Mesenchymal stem cell (in vitro differentiated cells and primary cell): Measurements from ENCODE around the gene PCDHA8.
"Not testable (repeated sequence)": the region's sequence is repeated elsewhere in the genome, so short reads cannot be mapped to it uniquely, and the experiment has no call there.

Source experiments
- DNase-seq: peaks from one replicate; pipeline ENCODE4 v3.0.0-alpha.2; 2013
- H2AFZ ChIP-seq: one replicate; pipeline ENCODE4 v1.6.1; 2013; ENCODE audit warnings: low read depth, mild to moderate bottlenecking, control low read depth, inconsistent platforms, low read length, moderate library complexity
- H2AK5ac ChIP-seq: 2 replicates; pipeline ENCODE4 v1.6.1; 2013; ENCODE audit warnings: low read length, moderate library complexity, mild to moderate bottlenecking, inconsistent platforms; ENCODE audit not compliant: severe bottlenecking
- H2BK120ac ChIP-seq: one replicate; pipeline ENCODE4 v1.6.1; 2013; ENCODE audit warnings: low read depth, mild to moderate bottlenecking, inconsistent platforms, low read length, moderate library complexity
- H2BK12ac ChIP-seq, 2 experiments: one replicate each; pipeline ENCODE4 v1.6.1; 2013; ENCODE audit warnings: inconsistent platforms in 2 of 2, low read length in 2 of 2, mild to moderate bottlenecking in 2 of 2, moderate library complexity in 2 of 2, control low read depth in 1 of 2
- H2BK15ac ChIP-seq: one replicate; pipeline ENCODE4 v1.6.1; 2013; ENCODE audit warnings: mild to moderate bottlenecking, low read depth, inconsistent platforms; ENCODE audit not compliant: poor library complexity, severe bottlenecking
- H2BK5ac ChIP-seq: 2 replicates; pipeline ENCODE4 v1.6.1; 2013; ENCODE audit warnings: low read depth, mild to moderate bottlenecking, low read length, control low read depth, inconsistent platforms; ENCODE audit not compliant: poor library complexity, severe bottlenecking
- H3K14ac ChIP-seq, 2 experiments: one replicate each; pipeline ENCODE4 v1.6.1; 2013; ENCODE audit warnings: inconsistent platforms in 2 of 2, low read length in 2 of 2, control low read depth in 1 of 2, mild to moderate bottlenecking in 1 of 2, moderate library complexity in 1 of 2
- H3K18ac ChIP-seq, 2 experiments: one replicate each; pipeline ENCODE4 v1.6.1; 2013; ENCODE audit warnings: inconsistent platforms in 2 of 2, low read length in 2 of 2, control low read depth in 1 of 2, low read depth in 1 of 2, mild to moderate bottlenecking in 1 of 2
- H3K23ac ChIP-seq, 2 experiments: one replicate each; pipeline ENCODE4 v1.6.1; 2013; ENCODE audit warnings: inconsistent platforms in 2 of 2, low read length in 2 of 2, mild to moderate bottlenecking in 2 of 2, moderate library complexity in 2 of 2, control low read depth in 1 of 2
- H3K27ac ChIP-seq: 2 replicates; pipeline ENCODE4 v1.5.1; 2013; ENCODE audit warnings: mild to moderate bottlenecking, moderate library complexity, low read length, control low read depth, inconsistent platforms; ENCODE audit not compliant: poor library complexity, severe bottlenecking
- H3K27me3 ChIP-seq, 2 experiments: 2 replicates each; pipeline versions ENCODE4 v1.6.1 to v1.7.0; 2013; ENCODE audit warnings: low read length in 2 of 2, mild to moderate bottlenecking in 2 of 2, moderate library complexity in 2 of 2, control low read depth in 1 of 2, inconsistent platforms in 1 of 2; ENCODE audit not compliant: control insufficient read depth in 1 of 2, insufficient read depth in 1 of 2
- H3K36me3 ChIP-seq, 2 experiments: 2 replicates each; pipeline versions ENCODE4 v1.6.1 to v1.7.0; 2013; ENCODE audit warnings: low read length in 2 of 2, control low read depth in 1 of 2, inconsistent platforms in 1 of 2, low read depth in 1 of 2, mild to moderate bottlenecking in 1 of 2; ENCODE audit not compliant: insufficient read depth in 2 of 2, control insufficient read depth in 1 of 2
- H3K4ac ChIP-seq, 2 experiments: one replicate each; pipeline ENCODE4 v1.6.1; 2013; ENCODE audit warnings: inconsistent platforms in 2 of 2, low read length in 2 of 2, mild to moderate bottlenecking in 2 of 2, moderate library complexity in 2 of 2, control low read depth in 1 of 2, low read depth in 1 of 2
- H3K4me1 ChIP-seq: 2 replicates; pipeline ENCODE4 v1.6.1; 2013; ENCODE audit warnings: low read depth, low read length, control low read depth; ENCODE audit not compliant: control insufficient read depth, insufficient read depth
- H3K4me2 ChIP-seq: 2 replicates; pipeline ENCODE4 v1.6.1; 2013; ENCODE audit warnings: low read length, mild to moderate bottlenecking, inconsistent platforms; ENCODE audit not compliant: poor library complexity, severe bottlenecking
- H3K4me3 ChIP-seq, 2 experiments: 2 replicates each; pipeline versions ENCODE4 v1.5.1 to v1.7.0; 2013; ENCODE audit warnings: low read length in 2 of 2, mild to moderate bottlenecking in 2 of 2, control low read depth in 1 of 2, low read depth in 1 of 2; ENCODE audit not compliant: insufficient read depth in 1 of 2
- H3K79me1 ChIP-seq: replicated peaks from 2 replicates; pipeline ENCODE4 v1.6.1; 2013; ENCODE audit warnings: mild to moderate bottlenecking, control low read depth, low read length, inconsistent platforms; ENCODE audit not compliant: poor library complexity, severe bottlenecking
- H3K9ac ChIP-seq: 2 replicates; pipeline ENCODE4 v1.7.0; 2013; ENCODE audit warnings: mild to moderate bottlenecking, low read length, moderate library complexity
- H3K9me3 ChIP-seq: 2 replicates; pipeline ENCODE4 v1.7.0; 2013; ENCODE audit warnings: mild to moderate bottlenecking, low read length; ENCODE audit not compliant: control insufficient read depth
- H4K8ac ChIP-seq: one replicate; pipeline ENCODE4 v1.6.1; 2013; ENCODE audit warnings: inconsistent platforms, mild to moderate bottlenecking, low read length, moderate library complexity
- H4K91ac ChIP-seq: one replicate; pipeline ENCODE4 v1.6.1; 2013; ENCODE audit warnings: mild to moderate bottlenecking, low read length, inconsistent platforms
- whole genome bisulfite sequencing: methylation state at CpG from one replicate; pipeline ENCODE4 v1.1.7; 2013; ENCODE audit warnings: mixed read lengths; 5-methylcytosine and 5-hydroxymethylcytosine counted together

PCDHA8 gene

GRCh38 chr5:140796072-140796717 lies 44.8 kb upstream of the PCDHA8 start:
- not testable (repeated sequence) for H3K9ac ChIP-seq, H3K27ac ChIP-seq, H3K27me3 ChIP-seq, H2AK5ac ChIP-seq, H2AFZ ChIP-seq, H3K79me1 ChIP-seq, H2BK5ac ChIP-seq, H2BK15ac ChIP-seq, DNase-seq, H3K4me1 ChIP-seq, H3K36me3 ChIP-seq, H3K18ac ChIP-seq, H3K4me2 ChIP-seq, H3K4ac ChIP-seq, H2BK12ac ChIP-seq, H4K91ac ChIP-seq, H3K14ac ChIP-seq, H3K23ac ChIP-seq, H2BK120ac ChIP-seq, H4K8ac ChIP-seq
- Histone ChIP-seq H3K9me3 (peaks cover 71% of the 10 kb centered on the region), H3K4me3 (peak overlapping the region in 1 of 2 experiments; percentile 18)
- 97% methylated on average over 68 of the region's 72 CpGs for WGBS

- 98% methylated on average over 39 of the region's 39 CpGs for WGBS
- Histone ChIP-seq H3K4me2 (no peak overlapping the region), H3K9me3 (peaks cover 73% of the 10 kb centered on the region), H2AK5ac (no peak overlapping the region), H3K9ac (no peak overlapping the region), H3K27ac (no peak overlapping the region), H2BK12ac (no peak overlapping the region), H3K4ac (no peak overlapping the region), H3K4me3 (no peak overlapping the region), H3K79me1 (no peaks in the 10 kb centered on the region), H2BK15ac (no peak overlapping the region), H3K36me3 (peaks cover 0 to 8% of the 10 kb centered on the region in 2 experiments), H2BK5ac (no peak overlapping the region), H4K91ac (no peak overlapping the region), H3K23ac (no peak overlapping the region), H2AFZ (no peak overlapping the region), H2BK120ac (no peak overlapping the region), H3K18ac (no peak overlapping the region), H4K8ac (no peak overlapping the region), H3K14ac (no peak overlapping the region), H3K27me3 (no peaks in the 10 kb centered on the region), H3K4me1 (no peaks in the 10 kb centered on the region)
- DNase-seq = no peak
These were observed 44.3 kb upstream of the PCDHA8 start for GRCh38 chr5:140796718-140797095.

DNA sequence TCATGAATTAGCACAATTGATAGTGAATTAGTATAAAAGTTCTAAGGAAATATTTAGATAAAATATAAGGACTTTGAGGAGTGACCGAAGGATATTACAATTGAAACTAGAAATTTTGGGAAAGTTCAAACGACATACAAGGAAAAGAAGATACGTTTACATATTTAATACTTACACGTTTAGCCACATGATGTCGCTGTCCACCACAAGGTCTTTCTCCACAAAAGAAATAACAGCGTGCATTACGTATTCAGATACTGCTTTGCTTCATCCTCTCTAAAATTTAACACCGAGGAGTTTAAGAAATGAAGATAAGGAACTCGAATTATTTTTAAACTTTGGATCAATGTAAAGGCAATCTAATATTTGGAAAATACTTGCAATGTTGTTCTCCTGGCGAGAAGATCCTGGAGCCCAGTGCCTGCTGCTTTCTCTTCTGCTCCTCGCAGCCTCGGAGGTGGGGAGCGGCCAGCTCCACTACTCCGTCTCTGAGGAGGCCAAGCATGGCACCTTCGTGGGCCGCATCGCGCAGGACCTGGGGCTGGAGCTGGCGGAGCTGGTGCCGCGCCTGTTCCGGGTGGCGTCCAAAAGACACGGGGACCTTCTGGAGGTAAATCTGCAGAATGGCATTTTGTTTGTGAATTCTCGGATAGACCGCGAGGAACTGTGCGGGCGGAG lies 40.0 kb upstream of the PCDHA8 start, which contains the start of gene PCDHA3:
Gene PCDHA3, plus strand, starts transcription at position 242 of the 678 bp plus-strand sequence.
- Histone ChIP-seq H3K9me3 (peaks cover 67% of the 10 kb centered on the region), H2BK120ac (no peak within 1 kb of the TSS), H4K8ac (no peak within 1 kb of the TSS), H3K4me3 (peak within 1 kb of the TSS; percentile 39 to 58), H3K4ac (no peak within 1 kb of the TSS), H3K9ac (peak within 1 kb of the TSS; percentile 26), H2AFZ (no peak within 1 kb of the TSS), H3K79me1 (peaks cover 3% of the 10 kb centered on the region), H3K14ac (no peak within 1 kb of the TSS), H3K18ac (no peak within 1 kb of the TSS), H2BK5ac (no peak within 1 kb of the TSS), H3K23ac (no peak within 1 kb of the TSS), H2BK15ac (no peak within 1 kb of the TSS), H3K27ac (no peak within 1 kb of the TSS), H3K4me1 (peaks cover 5% of the 10 kb centered on the region), H3K36me3 (peaks cover 0 to 15% of the 10 kb centered on the region in 2 experiments), H2AK5ac (no peak within 1 kb of the TSS), H4K91ac (no peak within 1 kb of the TSS), H3K4me2 (no peak within 1 kb of the TSS), H3K27me3 (no peaks in the 10 kb centered on the region), H2BK12ac (no peak within 1 kb of the TSS)
- DNase-seq = no peak
- 83% methylated on average over 27 of the region's 29 CpGs for WGBS

GRCh38 chr5:140801494-140801841 lies 39.5 kb upstream of the PCDHA8 start:
- Histone ChIP-seq H3K4me3 (peak overlapping the region in 1 of 2 experiments; percentile 58), H2BK120ac (no peak overlapping the region), H4K8ac (no peak overlapping the region), H3K18ac (no peak overlapping the region), H4K91ac (no peak overlapping the region), H2AK5ac (no peak overlapping the region), H3K4ac (no peak overlapping the region), H3K79me1 (peaks cover 3% of the 10 kb centered on the region), H3K36me3 (peaks cover 0 to 14% of the 10 kb centered on the region in 2 experiments), H3K14ac (no peak overlapping the region), H2BK15ac (no peak overlapping the region), H2AFZ (no peak overlapping the region), H3K4me2 (no peak overlapping the region), H3K9ac (peak overlapping the region; percentile 26), H3K23ac (no peak overlapping the region), H2BK12ac (no peak overlapping the region), H3K4me1 (peaks cover 5% of the 10 kb centered on the region), H3K9me3 (peaks cover 71% of the 10 kb centered on the region), H2BK5ac (no peak overlapping the region), H3K27me3 (no peaks in the 10 kb centered on the region), H3K27ac (no peak overlapping the region)
- DNase-seq = no peak
- WGBS = 83% methylated on average over 16 of the region's 16 CpGs
